GM13976 (cell line): Measurements from ENCODE around the gene TRIM45.
"Not testable (repeated sequence)": the region's sequence is repeated elsewhere in the genome, so short reads cannot be mapped to it uniquely, and the experiment has no call there.

Experiments used
- DNase-seq: peaks from one replicate; pipeline ENCODE4 v3.0.0; 2012; ENCODE audit warnings: low spot score
- CTCF ChIP-seq: IDR thresholded peaks from 2 replicates; pipeline ENCODE4 v1.5.1; 2012; ENCODE audit warnings: borderline replicate concordance, mild to moderate bottlenecking; ENCODE audit not compliant: insufficient read depth; ENCODE audit errors: extremely low read depth, missing control alignments, control extremely low read depth
- in situ Hi-C: fragments of 300-500 bp; cut with MboI; formaldehyde crosslinking; loops from one replicate; pipeline ENCODE4 v1.12.0; 2022; ENCODE audit warnings: low sequenced_read_pairs, mixed read lengths, inconsistent platforms; ENCODE audit not compliant: unreplicated experiment

The TRIM45 gene

GRCh38 chr1:117161887-117162286, 40.3 kb upstream of the TRIM45 start:
- no peak for DNase-seq
- in situ Hi-C loops, result no loop called here
- TF ChIP-seq CTCF, result no peak

GRCh38 chr1:117151305-117151704, 29.8 kb upstream of the TRIM45 start:
- DNase-seq, in situ Hi-C loops: not testable (repeated sequence)

GRCh38 chr1:117150316-117150715, 28.8 kb upstream of the TRIM45 start:
- no peak for TF ChIP-seq CTCF
- in situ Hi-C loops, result no loop called here
- no peak for DNase-seq

GRCh38 chr1:117147856-117148588, 26.5 kb upstream of the TRIM45 start:
- TF ChIP-seq CTCF, result no peak
- DNase-seq, result no peak
- in situ Hi-C loops, result no loop called here

GRCh38 chr1:117147341-117147831, 25.8 kb upstream of the TRIM45 start:
- in situ Hi-C loops, result no loop called here
- TF ChIP-seq CTCF, result no peak
- DNase-seq, result no peak

GRCh38 chr1:117146575-117147340, 25.2 kb upstream of the TRIM45 start:
- no peak for DNase-seq
- in situ Hi-C loops, result no loop called here
- TF ChIP-seq CTCF, result no peak

- in situ Hi-C loops, result no loop called here
- no peak for DNase-seq
- no peak for TF ChIP-seq CTCF
Observed at GRCh38 chr1:117146072-117146471, 24.5 kb upstream of the TRIM45 start.
